ENCODE data around the gene LRP11. TPM values are rescaled to one million over a fixed set of nuclear protein-coding genes. Genes with fewer than 3 reads are reported as not detected.

Gene LRP11
- total RNA-seq, 1 experiment from 2014 or later, result 17.7 TPM

- no peak for DNase-seq
- peaks cover 21% of the 10 kb centered on the region for H3K4me1 Mint-ChIP-seq (ENCODE audit: low read depth, unreplicated experiment)
- TF ChIP-seq CTCF (IDR thresholded peaks at IDR 0.05; ENCODE audit: insufficient read depth in 1 of 2, low read depth in 1 of 2, low read length in 1 of 2, severe bottlenecking in 1 of 2, unreplicated experiment in 1 of 2), result no peak
- H3K4me3 ChIP-seq (ENCODE audit: low read depth, low read length), result no peak overlapping the region
- H3K4me1 ChIP-seq, result peaks cover 24% of the 10 kb centered on the region
- H3K27me3 ChIP-seq (replicated peaks; ENCODE audit: control insufficient read depth, insufficient read depth, low read length), result no peaks in the 10 kb centered on the region
- ChIA-PET POLR2A (no interaction called here), CTCF (no interaction called here)
- H3K9me3 Mint-ChIP-seq (ENCODE audit: unreplicated experiment), result no peaks in the 10 kb centered on the region
- intact Hi-C loops (cut with micrococcal nuclease; ENCODE audit: unreplicated experiment), result no loop called here
- no peaks in the 10 kb centered on the region for H3K36me3 ChIP-seq (ENCODE audit: control insufficient read depth, insufficient read depth, low read length)
- peaks cover 8% of the 10 kb centered on the region for H3K36me3 Mint-ChIP-seq (ENCODE audit: insufficient read depth, unreplicated experiment)
- H3K4me3 Mint-ChIP-seq (ENCODE audit: unreplicated experiment), result no peak overlapping the region
- H3K27me3 Mint-ChIP-seq (ENCODE audit: insufficient read depth, unreplicated experiment), result no peaks in the 10 kb centered on the region
- no TSS peak for BruUV-seq (replicated peaks)
- H3K27ac Mint-ChIP-seq (ENCODE audit: unreplicated experiment), result no peak overlapping the region
- H3K9me3 ChIP-seq, result no peaks in the 10 kb centered on the region
Measured at GRCh38 chr6:149847939-149848267, 16.3 kb downstream of the LRP11 start.

GRCh38 chr6:149846321-149846720, 17.8 kb downstream of the LRP11 start:
- intact Hi-C loops (cut with micrococcal nuclease; ENCODE audit: unreplicated experiment), result no loop called here
- Mint-ChIP-seq H3K4me1 (ENCODE audit: low read depth, unreplicated experiment) (peaks cover 29% of the 10 kb centered on the region), H3K27me3 (ENCODE audit: insufficient read depth, unreplicated experiment) (no peaks in the 10 kb centered on the region), H3K36me3 (ENCODE audit: insufficient read depth, unreplicated experiment) (peaks cover 14% of the 10 kb centered on the region), H3K9me3 (ENCODE audit: unreplicated experiment) (no peaks in the 10 kb centered on the region), H3K4me3 (ENCODE audit: unreplicated experiment) (no peak overlapping the region), H3K27ac (ENCODE audit: unreplicated experiment) (no peak overlapping the region)
- no peak for TF ChIP-seq CTCF (IDR thresholded peaks at IDR 0.05; ENCODE audit: insufficient read depth in 1 of 2, low read depth in 1 of 2, low read length in 1 of 2, severe bottlenecking in 1 of 2, unreplicated experiment in 1 of 2)
- Histone ChIP-seq H3K36me3 (ENCODE audit: control insufficient read depth, insufficient read depth, low read length) (no peaks in the 10 kb centered on the region), H3K27me3 (replicated peaks; ENCODE audit: control insufficient read depth, insufficient read depth, low read length) (no peaks in the 10 kb centered on the region), H3K4me3 (ENCODE audit: low read depth, low read length) (no peak overlapping the region), H3K4me1 (peaks cover 30% of the 10 kb centered on the region), H3K9me3 (no peaks in the 10 kb centered on the region)
- POLR2A ChIA-PET, result no interaction called here
- CTCF ChIA-PET, result no interaction called here
- BruUV-seq (replicated peaks), result no TSS peak
- no peak for DNase-seq

GRCh38 chr6:149845549-149845948, 18.6 kb downstream of the LRP11 start:
- intact Hi-C loops (cut with micrococcal nuclease; ENCODE audit: unreplicated experiment), result loop anchor here (1.0 kb wide), 1 partner anchor 10 kb away; no protein-coding TSS in a partner anchor
- Histone ChIP-seq H3K9me3 (no peaks in the 10 kb centered on the region), H3K4me3 (ENCODE audit: low read depth, low read length) (no peak overlapping the region), H3K4me1 (peaks cover 30% of the 10 kb centered on the region), H3K36me3 (ENCODE audit: control insufficient read depth, insufficient read depth, low read length) (no peaks in the 10 kb centered on the region), H3K27me3 (replicated peaks; ENCODE audit: control insufficient read depth, insufficient read depth, low read length) (no peaks in the 10 kb centered on the region)
- Mint-ChIP-seq H3K27ac (ENCODE audit: unreplicated experiment) (no peak overlapping the region), H3K27me3 (ENCODE audit: insufficient read depth, unreplicated experiment) (no peaks in the 10 kb centered on the region), H3K36me3 (ENCODE audit: insufficient read depth, unreplicated experiment) (peaks cover 14% of the 10 kb centered on the region), H3K4me3 (ENCODE audit: unreplicated experiment) (no peak overlapping the region), H3K9me3 (ENCODE audit: unreplicated experiment) (no peaks in the 10 kb centered on the region), H3K4me1 (ENCODE audit: low read depth, unreplicated experiment) (peaks cover 29% of the 10 kb centered on the region)
- no peak for DNase-seq
- no peak for TF ChIP-seq CTCF (IDR thresholded peaks at IDR 0.05; ENCODE audit: insufficient read depth in 1 of 2, low read depth in 1 of 2, low read length in 1 of 2, severe bottlenecking in 1 of 2, unreplicated experiment in 1 of 2)
- no TSS peak for BruUV-seq (replicated peaks)
- ChIA-PET CTCF (no interaction called here), POLR2A (no interaction called here)
